Measurements from ENCODE around the gene DCAF5.

DNA sequence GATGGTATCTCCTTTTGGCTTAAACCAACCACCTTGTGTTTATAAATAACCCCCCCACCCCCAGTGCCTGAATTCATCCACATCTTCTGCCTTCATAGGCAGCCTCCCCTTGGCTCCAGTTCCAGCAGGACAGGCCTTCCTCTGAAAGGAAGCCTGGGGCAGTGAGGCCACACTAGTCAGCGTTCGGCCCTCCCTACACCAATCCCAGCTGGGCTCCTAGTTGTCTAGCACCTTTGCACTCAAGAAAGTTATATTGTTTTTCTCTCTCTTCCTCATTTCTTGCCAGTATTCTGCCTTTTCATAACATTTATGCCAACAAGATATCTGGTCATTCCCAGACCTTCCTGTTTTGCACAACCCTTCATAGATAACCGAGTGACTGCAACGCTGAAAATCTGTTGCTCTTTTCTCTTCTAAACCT lies 100.7 kb downstream of the DCAF5 start:
- TF ChIP-seq ZNF788 (CRISPR knock-in tag; IDR thresholded peaks at IDR 0.05; ENCODE audit: borderline replicate concordance): no peak
- TF ChIP-seq THRA (CRISPR knock-in tag; IDR thresholded peaks at IDR 0.05; ENCODE audit: borderline replicate concordance): no peak
- TF ChIP-seq, protein P1, sequence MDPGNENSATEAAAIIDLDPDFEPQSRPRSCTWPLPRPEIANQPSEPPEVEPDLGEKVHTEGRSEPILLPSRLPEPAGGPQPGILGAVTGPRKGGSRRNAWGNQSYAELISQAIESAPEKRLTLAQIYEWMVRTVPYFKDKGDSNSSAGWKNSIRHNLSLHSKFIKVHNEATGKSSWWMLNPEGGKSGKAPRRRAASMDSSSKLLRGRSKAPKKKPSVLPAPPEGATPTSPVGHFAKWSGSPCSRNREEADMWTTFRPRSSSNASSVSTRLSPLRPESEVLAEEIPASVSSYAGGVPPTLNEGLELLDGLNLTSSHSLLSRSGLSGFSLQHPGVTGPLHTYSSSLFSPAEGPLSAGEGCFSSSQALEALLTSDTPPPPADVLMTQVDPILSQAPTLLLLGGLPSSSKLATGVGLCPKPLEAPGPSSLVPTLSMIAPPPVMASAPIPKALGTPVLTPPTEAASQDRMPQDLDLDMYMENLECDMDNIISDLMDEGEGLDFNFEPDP (CRISPR knock-in tag; conservative IDR thresholded peaks at IDR 0.05): no peak
- no peak for TF ChIP-seq CBFB (CRISPR knock-in tag; IDR thresholded peaks at IDR 0.05)
- no peak for TF ChIP-seq IRF9 (CRISPR knock-in tag; IDR thresholded peaks at IDR 0.05; ENCODE audit: borderline replicate concordance)

Data from HepG2 (cell line).